CD8-positive, alpha-beta memory T cell (primary cell): ENCODE measurements around the gene RASGEF1B. TPM values are rescaled to one million over a fixed set of nuclear protein-coding genes. Genes with fewer than 3 reads are reported as not detected.
A peak's percentile ranks its signal among the peaks of the same experiment; 100 is the strongest.

ENCODE experiments used
- CTCF ChIA-PET: fragments of 350-600 bp; sonication (Branson Sonifier 250); formaldehyde crosslinking; loops from one replicate; lab custom pipeline; 2021; ENCODE audit warnings: antibody characterized with exemption; lab: Charles Lee
- POLR2A ChIA-PET: fragments of 350-600 bp; sonication (Branson Sonifier 250); formaldehyde crosslinking; loops from one replicate; lab custom pipeline; 2021; ENCODE audit warnings: antibody characterized with exemption; lab: Charles Lee
- DNase-seq, 5 donors: peaks; one replicate each; pipeline versions ENCODE4 v3.0.0 to v3.0.0-alpha.2; 2020 to 2022; ENCODE audit warnings: mixed read lengths in 1 of 5
- H3K27ac ChIP-seq: one replicate; pipeline ENCODE4 v1.7.0; 2013; ENCODE audit warnings: low read depth, mild to moderate bottlenecking, low read length, moderate library complexity
- H3K27me3 ChIP-seq: 2 replicates; pipeline ENCODE4 v1.7.0; 2013; ENCODE audit warnings: low read length, mild to moderate bottlenecking; ENCODE audit not compliant: insufficient read depth, poor library complexity, severe bottlenecking
- H3K36me3 ChIP-seq: 2 replicates; pipeline ENCODE4 v1.7.0; 2013; ENCODE audit warnings: mild to moderate bottlenecking, low read length, moderate library complexity; ENCODE audit not compliant: insufficient read depth
- H3K4me1 ChIP-seq: 2 replicates; pipeline ENCODE4 v1.7.0; 2013; ENCODE audit warnings: mild to moderate bottlenecking, low read length, moderate library complexity; ENCODE audit not compliant: insufficient read depth
- H3K4me3 ChIP-seq: 2 replicates; pipeline ENCODE4 v1.7.0; 2013; ENCODE audit warnings: mild to moderate bottlenecking, low read length
- H3K9me3 ChIP-seq: 2 replicates; pipeline ENCODE4 v1.7.0; 2013; ENCODE audit warnings: mild to moderate bottlenecking, low read length
- H3K27ac Mint-ChIP-seq, 8 donors: one replicate each; pipeline ENCODE4 v1.8.0; 2020 to 2021; ENCODE audit warnings: mixed read lengths in 8 of 8, mild to moderate bottlenecking in 6 of 8, inconsistent platforms in 3 of 8, moderate library complexity in 3 of 8
- H3K27me3 Mint-ChIP-seq, 2 donors: one replicate each; pipeline ENCODE4 v1.8.0; 2020 to 2021; ENCODE audit warnings: mixed read lengths in 2 of 2, mild to moderate bottlenecking in 1 of 2, moderate library complexity in 1 of 2
- H3K36me3 Mint-ChIP-seq, 3 donors: one replicate each; pipeline ENCODE4 v1.8.0; 2020 to 2021; ENCODE audit warnings: mixed read lengths in 3 of 3, inconsistent platforms in 1 of 3, mild to moderate bottlenecking in 1 of 3
- H3K4me1 Mint-ChIP-seq, 3 donors: one replicate each; pipeline ENCODE4 v1.8.0; 2020 to 2021; ENCODE audit warnings: mixed read lengths in 3 of 3, inconsistent platforms in 1 of 3, mild to moderate bottlenecking in 1 of 3
- H3K4me3 Mint-ChIP-seq, 7 donors: one replicate each; pipeline ENCODE4 v1.8.0; 2020 to 2021; ENCODE audit warnings: mixed read lengths in 7 of 7, mild to moderate bottlenecking in 6 of 7, moderate library complexity in 4 of 7, inconsistent platforms in 2 of 7
- H3K9me3 Mint-ChIP-seq, 5 donors: one replicate each; pipeline ENCODE4 v1.8.0; 2020 to 2022; ENCODE audit warnings: mixed read lengths in 5 of 5, mild to moderate bottlenecking in 3 of 5, moderate library complexity in 2 of 5, inconsistent platforms in 1 of 5
- polyA plus RNA-seq: library from polyadenylated mRNA; unstranded; fragments of 300-500 nt; fragmentation: Illumina TruSeq; gene quantifications from one replicate; pipeline ENCODE4 v1.2.3, GENCODE V29; 2021
- total RNA-seq, 2 experiments: library from RNA; stranded (reverse); gene quantifications; one replicate each; pipeline ENCODE4 v1.2.3, GENCODE V29; 2021

RASGEF1B gene
- total and polyA plus RNA-seq, 3 experiments from 2014 or later = 4.9 to 6.1 (median 5.5) TPM

DNA sequence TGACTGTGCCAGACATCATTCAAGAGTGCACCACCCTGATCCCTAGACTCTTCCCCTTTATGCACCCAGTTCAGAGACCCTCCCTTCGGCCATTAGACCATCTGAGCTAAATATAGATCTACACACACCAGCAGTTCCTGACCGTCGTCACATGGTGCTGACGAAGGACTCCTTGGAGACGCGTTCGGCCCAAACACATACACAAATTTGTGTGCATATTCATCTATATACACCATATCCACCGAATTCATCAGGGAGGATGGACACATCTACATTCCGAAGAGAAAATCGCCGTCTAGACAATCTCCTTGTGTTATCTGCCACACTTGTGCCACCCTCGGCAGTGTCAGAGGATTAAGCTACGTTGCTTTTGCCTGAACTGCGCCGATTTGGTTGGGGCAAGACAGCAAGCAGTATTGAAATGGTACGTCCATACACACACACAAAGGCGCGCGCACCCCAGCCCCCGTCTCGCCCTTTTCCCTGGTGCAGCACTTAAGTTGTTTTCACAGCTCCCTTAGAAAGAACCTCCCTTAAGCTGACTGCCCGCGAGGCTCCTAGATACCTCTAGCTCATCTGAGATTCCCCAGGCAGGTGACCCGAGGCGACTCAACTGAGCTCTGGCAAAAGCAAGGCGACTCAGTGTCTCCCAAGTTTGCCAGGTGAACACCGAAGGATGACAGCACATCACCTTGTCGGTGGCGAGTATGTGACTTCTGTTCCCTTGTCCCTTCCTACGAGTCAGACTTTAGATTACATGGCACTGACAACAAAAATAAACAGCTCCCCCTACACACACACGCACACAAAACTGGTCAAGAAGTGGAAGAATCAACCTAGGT lies 1.0 kb downstream of the RASGEF1B start:
- Mint-ChIP-seq H3K27me3 (no peaks in the 10 kb centered on the region), H3K36me3 (peaks cover 0 to 15% (median 0%) of the 10 kb centered on the region in 3 donors), H3K27ac (peak overlapping the region; percentile 52 to 98 (median 97)), H3K9me3 (no peaks in the 10 kb centered on the region), H3K4me1 (peaks cover 34 to 46% (median 39%) of the 10 kb centered on the region in 3 donors), H3K4me3 (peak overlapping the region; percentile 90 to 97 (median 93))
- POLR2A ChIA-PET = interaction anchor here (0.7 to 4.0 kb wide), 6 partner anchors 20 to 959 kb away, joined by 3 to 37 read pairs (median 4); no protein-coding TSS in a partner anchor
- Histone ChIP-seq H3K9me3 (no peaks in the 10 kb centered on the region), H3K27ac (peak overlapping the region; percentile 92), H3K27me3 (no peaks in the 10 kb centered on the region), H3K4me1 (peaks cover 24% of the 10 kb centered on the region), H3K36me3 (no peaks in the 10 kb centered on the region), H3K4me3 (peak overlapping the region; percentile 92)
- CTCF ChIA-PET = interaction anchor here (0.6 to 12.1 kb wide), 17 partner anchors 9 to 814 kb away, joined by 3 to 143 read pairs (median 5); no protein-coding TSS in a partner anchor
- peak in 4 of 5 donors; percentile 13 to 69 (median 44) for DNase-seq

DNA sequence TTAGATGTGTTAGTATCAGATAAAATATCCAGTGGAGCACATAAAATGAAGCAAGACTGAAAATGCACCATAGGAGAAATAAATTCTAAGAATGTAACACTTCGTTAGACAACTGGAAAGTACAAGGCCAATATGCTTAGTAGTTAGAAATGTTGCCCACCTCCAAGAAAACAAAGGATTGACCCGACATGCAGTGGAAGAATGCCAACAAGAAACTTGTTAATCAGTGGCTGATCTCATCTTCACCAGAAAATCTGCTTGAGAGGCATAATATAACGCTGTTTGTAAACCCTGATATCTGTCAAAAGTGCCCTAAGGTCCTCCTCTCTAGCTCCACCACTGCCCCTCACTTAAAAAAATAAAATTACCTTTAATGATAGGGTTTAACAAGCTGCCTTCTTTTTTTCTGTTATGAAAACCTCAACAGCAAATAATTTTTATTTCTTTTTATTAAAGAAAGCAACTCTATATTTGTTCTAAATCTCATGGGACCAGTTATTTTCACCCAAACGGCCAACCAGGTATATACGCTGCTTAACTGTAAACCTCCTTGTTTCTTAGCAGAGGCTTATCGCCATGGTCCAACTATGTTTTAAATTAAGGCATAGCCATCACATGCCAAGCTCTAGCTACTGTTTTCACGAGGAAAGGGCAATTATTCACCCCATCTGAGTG lies 1.8 kb downstream of the RASGEF1B start:
- ChIA-PET POLR2A (interaction anchor here (1.1 to 4.0 kb wide), 2 partner anchors 23 to 383 kb away, joined by 3 to 37 read pairs; no protein-coding TSS in a partner anchor), CTCF (interaction anchor here (1.0 to 12.1 kb wide), 8 partner anchors 22 to 815 kb away, joined by 3 to 143 read pairs (median 6); no protein-coding TSS in a partner anchor)
- Histone ChIP-seq H3K9me3 (no peaks in the 10 kb centered on the region), H3K27ac (peak overlapping the region; percentile 92), H3K4me1 (peaks cover 24% of the 10 kb centered on the region), H3K4me3 (peak overlapping the region; percentile 92), H3K27me3 (no peaks in the 10 kb centered on the region), H3K36me3 (no peaks in the 10 kb centered on the region)
- H3K27me3 Mint-ChIP-seq = no peaks in the 10 kb centered on the region
- H3K4me1 Mint-ChIP-seq = peaks cover 34 to 46% (median 39%) of the 10 kb centered on the region in 3 donors
- peak overlapping the region; percentile 52 to 98 (median 97) for H3K27ac Mint-ChIP-seq
- no peak for DNase-seq
- H3K4me3 Mint-ChIP-seq = peak overlapping the region; percentile 90 to 97 (median 93)
- no peaks in the 10 kb centered on the region for H3K9me3 Mint-ChIP-seq
- H3K36me3 Mint-ChIP-seq = peaks cover 0 to 21% (median 0%) of the 10 kb centered on the region in 3 donors

DNA sequence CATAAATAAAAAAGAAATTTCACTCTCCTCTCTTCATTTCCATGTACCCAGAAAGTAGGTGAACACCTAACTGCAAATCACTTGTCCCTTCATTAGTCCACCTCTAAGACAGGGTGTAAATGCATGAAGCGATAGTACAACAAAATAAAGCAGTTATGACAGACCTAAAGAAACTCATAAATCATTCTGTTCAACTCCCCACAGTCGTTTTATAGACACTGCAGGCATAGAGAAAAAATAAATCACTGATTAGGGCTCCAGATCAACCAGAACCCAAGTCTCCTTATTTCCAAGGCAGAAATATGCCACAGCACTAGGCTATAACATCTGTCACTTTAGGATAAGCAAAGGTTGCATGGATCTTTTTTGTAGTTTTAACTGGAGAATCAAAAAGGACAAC lies 3.0 kb downstream of the RASGEF1B start:
- DNase-seq = no peak
- CTCF ChIA-PET = interaction anchor here (0.5 to 12.1 kb wide), 3 partner anchors 220 to 802 kb away, joined by 3 to 143 read pairs (median 19); no protein-coding TSS in a partner anchor
- Histone ChIP-seq H3K4me3 (no peak overlapping the region), H3K4me1 (peaks cover 28% of the 10 kb centered on the region), H3K9me3 (no peaks in the 10 kb centered on the region), H3K27ac (no peak overlapping the region), H3K27me3 (no peaks in the 10 kb centered on the region), H3K36me3 (no peaks in the 10 kb centered on the region)
- Mint-ChIP-seq H3K36me3 (peaks cover 0 to 21% (median 0%) of the 10 kb centered on the region in 3 donors), H3K27ac (peak overlapping the region in 4 of 8 donors; percentile 1 to 38 (median 4)), H3K4me3 (peak overlapping the region in 2 of 7 donors; percentile 7 to 27), H3K4me1 (peaks cover 36 to 54% (median 39%) of the 10 kb centered on the region in 3 donors), H3K9me3 (no peaks in the 10 kb centered on the region), H3K27me3 (no peaks in the 10 kb centered on the region)
- POLR2A ChIA-PET = no interaction called here

DNA sequence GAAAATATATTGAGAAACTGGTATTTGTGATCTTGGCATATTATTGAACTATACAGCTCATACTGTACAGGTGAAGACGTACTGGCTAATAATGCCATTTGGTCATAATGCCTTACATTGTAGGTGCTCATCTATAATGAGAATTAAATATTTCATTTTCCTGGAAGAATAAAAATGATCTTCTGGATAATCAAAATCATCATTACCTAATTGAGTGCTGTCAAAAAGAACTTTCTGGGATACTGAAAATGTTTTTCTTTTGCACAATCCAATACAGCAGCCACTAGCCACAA lies 4.1 kb downstream of the RASGEF1B start:
- POLR2A ChIA-PET = interaction anchor here (0.6 to 0.7 kb wide), 2 partner anchors 246 to 377 kb away, joined by 3 to 5 read pairs; no protein-coding TSS in a partner anchor
- peaks cover 30 to 57% (median 34%) of the 10 kb centered on the region in 3 donors for H3K4me1 Mint-ChIP-seq

DNA sequence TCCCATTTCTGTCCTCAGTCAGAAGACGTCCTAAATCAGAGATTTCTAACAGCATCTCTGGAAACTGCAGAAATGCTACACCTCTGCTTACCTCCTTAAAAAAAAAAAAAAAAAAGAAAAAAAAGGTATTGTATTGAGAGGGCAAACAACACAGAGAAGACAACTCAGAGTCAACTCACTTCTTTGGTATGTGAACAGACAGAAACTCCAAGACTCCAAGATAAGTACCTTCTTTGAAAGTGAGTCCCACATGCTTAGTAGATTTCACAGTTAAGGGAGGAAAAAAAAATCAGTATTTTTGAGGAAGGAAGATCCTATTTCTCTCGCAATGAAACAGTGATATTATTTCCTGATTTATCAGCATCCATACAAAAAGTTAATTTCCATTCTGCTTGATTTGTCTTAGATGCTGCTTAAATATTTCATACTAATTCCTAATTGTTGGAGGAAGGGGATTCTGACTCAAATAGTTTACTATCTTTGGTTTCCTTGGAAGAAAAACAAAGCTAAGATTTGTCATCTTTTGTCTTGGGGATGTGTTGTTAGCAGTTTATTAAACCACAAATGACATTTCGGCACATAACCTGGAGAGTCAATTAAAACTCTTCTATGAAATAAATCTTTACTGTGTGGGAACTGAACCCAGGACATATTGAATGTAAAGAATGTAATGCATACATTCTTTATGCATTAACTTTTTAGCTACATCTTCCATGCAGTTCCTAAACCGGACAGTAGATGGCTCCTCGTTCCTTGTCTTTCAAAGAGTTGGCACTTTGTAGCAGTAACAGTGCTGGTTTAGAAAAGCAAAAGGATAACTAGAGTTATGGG lies 4.7 kb downstream of the RASGEF1B start:
- H3K4me3 ChIP-seq = no peak overlapping the region
- Mint-ChIP-seq H3K4me3 (peak overlapping the region in 1 of 7 donors; percentile 10), H3K27me3 (no peaks in the 10 kb centered on the region), H3K9me3 (no peaks in the 10 kb centered on the region), H3K36me3 (peaks cover 0 to 20% (median 0%) of the 10 kb centered on the region in 3 donors), H3K4me1 (peaks cover 28 to 57% (median 30%) of the 10 kb centered on the region in 3 donors), H3K27ac (peak overlapping the region in 1 of 8 donors; percentile 2)
- ChIA-PET POLR2A (interaction anchor here (0.6 to 0.7 kb wide), 2 partner anchors 246 to 378 kb away, joined by 3 to 5 read pairs; no protein-coding TSS in a partner anchor), CTCF (interaction anchor here (0.6 to 12.1 kb wide), 25 partner anchors 8 to 894 kb away, joined by 3 to 143 read pairs (median 4); no protein-coding TSS in a partner anchor)
- DNase-seq = peak; percentile 46 to 74 (median 65)
- no peak overlapping the region for H3K27ac ChIP-seq
- H3K4me1 ChIP-seq = peaks cover 16% of the 10 kb centered on the region
- no peaks in the 10 kb centered on the region for H3K36me3 ChIP-seq
- no peaks in the 10 kb centered on the region for H3K9me3 ChIP-seq
- H3K27me3 ChIP-seq = no peaks in the 10 kb centered on the region

More for the DNA sequence above, 4.1 kb downstream of the RASGEF1B start:
- no peaks in the 10 kb centered on the region for H3K9me3 ChIP-seq
- peaks cover 22% of the 10 kb centered on the region for H3K4me1 ChIP-seq
- no peak for DNase-seq
- H3K27ac ChIP-seq = no peak overlapping the region
- peak overlapping the region in 1 of 7 donors; percentile 10 for H3K4me3 Mint-ChIP-seq
- no peaks in the 10 kb centered on the region for H3K9me3 Mint-ChIP-seq
- no peaks in the 10 kb centered on the region for H3K36me3 ChIP-seq
- H3K27me3 Mint-ChIP-seq = no peaks in the 10 kb centered on the region
- CTCF ChIA-PET = interaction anchor here (0.7 to 12.1 kb wide), 22 partner anchors 9 to 893 kb away, joined by 3 to 143 read pairs (median 4); no protein-coding TSS in a partner anchor
- H3K4me3 ChIP-seq = no peak overlapping the region
- peaks cover 0 to 21% (median 0%) of the 10 kb centered on the region in 3 donors for H3K36me3 Mint-ChIP-seq
- H3K27ac Mint-ChIP-seq = peak overlapping the region in 1 of 8 donors; percentile 2
- no peaks in the 10 kb centered on the region for H3K27me3 ChIP-seq

DNA sequence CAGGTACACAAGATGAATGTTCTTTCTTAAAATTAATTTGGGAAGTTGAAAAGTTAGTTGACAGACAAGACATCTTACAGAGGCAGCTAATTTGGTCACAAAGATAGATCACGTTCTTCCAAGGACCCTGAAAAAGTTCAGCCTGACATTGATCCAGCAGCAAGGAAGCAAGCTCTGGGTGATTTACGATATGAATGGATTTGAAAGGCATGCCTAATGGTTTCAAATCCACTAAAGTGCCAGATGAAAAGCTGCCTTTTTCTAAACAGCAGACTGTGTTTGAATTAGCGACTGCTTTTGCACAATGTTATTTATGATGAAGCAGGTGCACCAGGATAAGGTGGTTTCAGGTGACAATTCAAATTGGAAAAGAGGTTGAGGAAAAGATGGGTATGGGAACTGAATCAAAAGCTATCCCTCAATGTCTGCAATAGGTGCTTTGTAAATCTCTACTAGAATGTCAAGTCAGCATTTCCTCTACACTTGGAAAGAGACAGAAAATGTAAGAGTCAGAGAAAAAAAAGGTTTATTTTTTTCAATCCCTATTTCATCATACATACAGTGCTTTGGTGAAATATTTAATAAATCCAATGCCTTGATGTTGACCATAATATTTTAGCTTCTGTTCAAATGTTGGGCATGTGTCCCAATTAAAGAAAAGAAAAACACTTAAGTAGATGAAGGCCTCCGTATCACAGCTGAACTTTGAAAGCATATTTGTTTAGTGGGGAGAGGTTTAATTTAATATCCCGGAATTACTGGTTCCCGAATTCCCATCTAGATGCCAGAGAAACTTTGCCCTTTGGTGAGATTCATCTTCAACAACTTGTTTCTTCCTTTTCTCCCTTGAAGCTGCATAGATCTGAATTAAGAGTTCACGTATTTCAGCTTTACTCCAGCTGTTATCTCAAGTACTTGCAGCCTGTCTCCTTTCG lies 6.0 kb downstream of the RASGEF1B start:
- peak overlapping the region in 1 of 8 donors; percentile 36 for H3K27ac Mint-ChIP-seq
- no peak overlapping the region for H3K4me3 ChIP-seq
- no peak overlapping the region for H3K27ac ChIP-seq
- H3K9me3 ChIP-seq = no peaks in the 10 kb centered on the region
- H3K4me3 Mint-ChIP-seq = no peak overlapping the region
- H3K27me3 Mint-ChIP-seq = no peaks in the 10 kb centered on the region
- ChIA-PET CTCF (interaction anchor here (0.8 to 12.1 kb wide), 7 partner anchors 25 to 802 kb away, joined by 3 to 143 read pairs (median 4); no protein-coding TSS in a partner anchor), POLR2A (no interaction called here)
- no peaks in the 10 kb centered on the region for H3K27me3 ChIP-seq
- peaks cover 16% of the 10 kb centered on the region for H3K4me1 ChIP-seq
- no peak for DNase-seq
- peaks cover 0 to 13% (median 0%) of the 10 kb centered on the region in 3 donors for H3K36me3 Mint-ChIP-seq
- peaks cover 32 to 60% (median 32%) of the 10 kb centered on the region in 3 donors for H3K4me1 Mint-ChIP-seq
- H3K9me3 Mint-ChIP-seq = no peaks in the 10 kb centered on the region
- no peaks in the 10 kb centered on the region for H3K36me3 ChIP-seq
